GM12873 (cell line): ENCODE data around the gene SLC5A10.

Source experiments
- TF ChIP-seq, protein P1 (sequence below): IDR thresholded peaks from 2 replicates; pipeline ENCODE4 v1.5.1; 2012; ENCODE audit warnings: low read depth, mild to moderate bottlenecking, moderate library complexity, low read length, control low read depth; ENCODE audit not compliant: insufficient read depth; ENCODE audit errors: missing control alignments

Gene SLC5A10

DNA sequence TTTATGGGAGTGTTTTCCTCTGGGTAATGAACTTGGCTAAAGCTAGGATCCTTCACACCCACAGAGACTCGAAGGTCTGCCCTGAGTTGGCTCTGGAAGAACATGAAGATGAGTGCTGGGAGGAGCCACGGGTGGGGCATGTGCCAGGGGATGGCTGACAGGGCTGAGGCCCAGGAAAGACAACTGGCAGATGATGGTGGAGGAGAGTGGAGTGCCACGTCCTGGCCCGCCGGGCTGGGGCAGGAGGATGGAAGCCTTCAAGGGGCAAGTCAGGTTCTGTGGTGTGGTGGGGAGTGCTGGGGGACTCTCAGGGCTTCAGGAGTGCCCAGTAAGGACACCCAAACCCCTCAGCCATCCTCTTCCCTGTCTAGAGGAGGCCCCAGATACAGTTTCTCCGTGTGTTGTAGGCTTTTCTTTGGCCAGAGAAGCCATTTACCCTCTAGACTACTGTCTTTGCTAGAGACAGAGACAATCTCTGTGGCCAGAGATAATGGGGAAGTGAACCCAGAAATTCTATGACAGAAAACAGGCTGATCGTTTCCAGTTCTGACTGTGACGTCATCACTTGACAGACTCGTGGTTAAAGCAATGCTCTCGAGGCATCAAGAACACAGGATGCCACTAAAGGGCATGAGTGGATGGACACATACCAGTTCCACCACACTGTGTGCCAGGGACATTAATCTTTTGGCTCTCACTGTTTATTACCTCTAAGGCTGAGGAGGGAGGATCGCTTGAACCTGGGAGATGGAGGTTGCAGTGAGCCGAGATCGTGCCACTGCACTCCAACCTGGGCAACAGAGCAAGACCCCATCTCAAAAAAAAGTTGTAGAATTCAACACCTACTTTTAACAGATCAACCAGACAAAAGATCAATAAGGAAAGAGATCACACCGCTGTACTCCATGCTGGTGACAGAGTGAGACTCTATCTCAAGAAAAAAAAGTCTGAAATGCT is 18.6 kb upstream of the SLC5A10 start:
- TF ChIP-seq, protein P1, sequence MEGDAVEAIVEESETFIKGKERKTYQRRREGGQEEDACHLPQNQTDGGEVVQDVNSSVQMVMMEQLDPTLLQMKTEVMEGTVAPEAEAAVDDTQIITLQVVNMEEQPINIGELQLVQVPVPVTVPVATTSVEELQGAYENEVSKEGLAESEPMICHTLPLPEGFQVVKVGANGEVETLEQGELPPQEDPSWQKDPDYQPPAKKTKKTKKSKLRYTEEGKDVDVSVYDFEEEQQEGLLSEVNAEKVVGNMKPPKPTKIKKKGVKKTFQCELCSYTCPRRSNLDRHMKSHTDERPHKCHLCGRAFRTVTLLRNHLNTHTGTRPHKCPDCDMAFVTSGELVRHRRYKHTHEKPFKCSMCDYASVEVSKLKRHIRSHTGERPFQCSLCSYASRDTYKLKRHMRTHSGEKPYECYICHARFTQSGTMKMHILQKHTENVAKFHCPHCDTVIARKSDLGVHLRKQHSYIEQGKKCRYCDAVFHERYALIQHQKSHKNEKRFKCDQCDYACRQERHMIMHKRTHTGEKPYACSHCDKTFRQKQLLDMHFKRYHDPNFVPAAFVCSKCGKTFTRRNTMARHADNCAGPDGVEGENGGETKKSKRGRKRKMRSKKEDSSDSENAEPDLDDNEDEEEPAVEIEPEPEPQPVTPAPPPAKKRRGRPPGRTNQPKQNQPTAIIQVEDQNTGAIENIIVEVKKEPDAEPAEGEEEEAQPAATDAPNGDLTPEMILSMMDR, result no peak

- TF ChIP-seq, protein P1, result no peak
Observed at GRCh38 chr17:18937981-18938691, 13.8 kb upstream of the SLC5A10 start.

DNA sequence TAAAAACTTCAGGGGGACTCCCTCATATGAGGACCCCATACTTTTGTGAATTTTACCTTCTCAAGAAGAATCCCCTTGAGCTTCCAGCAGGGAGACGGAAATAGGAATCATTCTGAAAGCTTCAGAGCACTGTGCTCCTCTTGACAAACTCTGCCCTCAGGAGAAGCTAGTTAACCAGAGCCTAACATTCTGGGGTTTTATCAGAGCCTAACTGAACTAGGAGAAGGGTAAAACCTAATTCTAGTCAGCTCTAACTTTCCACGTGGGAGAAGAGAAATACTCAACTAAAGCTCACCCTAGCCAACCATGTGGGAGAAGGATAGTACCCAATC is 13.3 kb upstream of the SLC5A10 start:
- TF ChIP-seq, protein P1, result no peak

DNA sequence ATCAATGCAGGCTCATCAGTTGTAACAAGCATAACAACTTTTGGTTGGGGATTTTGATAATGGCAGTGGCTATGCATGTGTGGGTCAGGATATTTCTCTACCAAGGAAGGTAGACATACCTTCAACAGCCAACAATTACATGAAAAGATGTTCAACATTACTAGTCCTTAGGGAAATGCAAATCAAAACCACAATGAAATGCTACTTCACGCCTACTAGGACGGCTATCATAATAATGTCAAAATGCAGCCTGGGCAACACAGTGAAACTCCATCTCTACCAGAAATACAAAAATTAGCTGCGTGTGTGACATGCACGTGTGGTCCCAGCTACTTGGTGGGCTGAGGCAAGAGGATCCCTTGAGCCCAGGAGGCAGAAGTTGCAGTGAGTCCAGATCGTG is 7.3 kb upstream of the SLC5A10 start:
- TF ChIP-seq, protein P1, result no peak

DNA sequence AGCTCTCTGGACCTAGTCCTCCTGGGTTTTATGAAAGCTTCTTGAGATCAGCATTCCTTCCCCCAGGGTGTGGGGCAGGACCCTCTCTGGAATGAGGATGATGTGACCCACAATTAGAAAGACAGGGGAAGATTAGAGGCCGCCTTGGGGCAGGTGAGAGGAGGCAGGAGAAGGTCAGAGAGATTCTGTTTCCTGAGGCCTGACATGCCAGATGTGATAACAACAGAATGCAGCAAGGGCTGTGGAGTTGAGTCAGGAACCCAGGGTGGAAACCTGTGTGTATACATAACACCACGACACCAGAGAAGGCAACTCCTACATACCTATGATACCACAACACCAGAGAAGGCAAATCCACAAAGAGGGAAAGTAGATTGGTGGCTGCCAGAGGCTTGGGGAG is 5.4 kb upstream of the SLC5A10 start:
- TF ChIP-seq, protein P1, result no peak

DNA sequence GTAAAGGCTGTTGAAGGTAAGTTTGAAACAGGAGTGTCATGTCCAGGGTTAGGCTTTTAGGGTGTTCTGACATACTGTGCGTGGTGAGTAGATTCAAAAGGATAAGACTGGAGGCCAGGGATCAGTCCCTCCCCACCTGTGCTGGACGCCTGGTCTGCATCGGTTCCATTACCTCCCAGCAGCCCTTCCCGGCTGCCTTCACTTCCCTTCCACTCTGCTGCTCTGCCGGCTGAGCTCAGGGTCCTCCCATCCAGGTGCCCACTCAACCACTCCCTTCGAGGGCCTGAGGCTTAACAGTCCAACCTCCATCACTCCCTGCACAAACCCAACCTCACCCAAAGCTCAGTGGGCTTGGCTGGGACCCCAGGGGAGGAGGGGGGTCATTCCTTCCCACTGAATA is 4.1 kb upstream of the SLC5A10 start:
- TF ChIP-seq, protein P1, result no peak

DNA sequence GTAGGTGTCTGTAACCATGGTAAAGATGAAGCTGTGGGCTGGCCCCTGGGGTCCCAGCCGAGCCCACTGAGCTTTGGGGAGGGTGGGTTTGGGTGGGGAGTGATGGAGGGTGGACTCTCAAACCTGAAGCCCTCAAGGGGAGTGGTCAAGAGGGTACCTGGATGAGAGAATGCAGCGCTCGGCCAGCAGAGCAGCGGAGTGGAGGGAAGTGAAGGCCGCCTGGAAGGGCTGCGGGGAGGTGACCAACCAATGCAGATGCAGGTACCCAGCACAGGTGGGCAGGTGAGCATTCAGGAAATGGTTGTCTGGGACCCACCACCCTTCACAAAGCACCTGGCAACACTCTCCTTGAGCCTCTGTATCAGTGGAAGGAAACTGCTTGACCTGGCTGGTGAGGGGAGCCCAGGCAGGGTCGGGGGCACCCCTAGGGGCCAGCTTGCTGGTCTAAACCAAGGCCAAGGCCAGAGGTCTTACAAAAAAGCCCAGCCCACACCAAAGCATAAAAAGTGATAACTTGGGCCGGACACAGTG is 3.4 kb upstream of the SLC5A10 start:
- TF ChIP-seq, protein P1, result no peak
